ENCODE results near the gene ST6GALNAC3. TPM values are rescaled to one million over a fixed set of nuclear protein-coding genes. Genes with fewer than 3 reads are reported as not detected.

Gene ST6GALNAC3
- polyA plus RNA-seq, 2 donors: 0.27 to 0.29 TPM

DNA sequence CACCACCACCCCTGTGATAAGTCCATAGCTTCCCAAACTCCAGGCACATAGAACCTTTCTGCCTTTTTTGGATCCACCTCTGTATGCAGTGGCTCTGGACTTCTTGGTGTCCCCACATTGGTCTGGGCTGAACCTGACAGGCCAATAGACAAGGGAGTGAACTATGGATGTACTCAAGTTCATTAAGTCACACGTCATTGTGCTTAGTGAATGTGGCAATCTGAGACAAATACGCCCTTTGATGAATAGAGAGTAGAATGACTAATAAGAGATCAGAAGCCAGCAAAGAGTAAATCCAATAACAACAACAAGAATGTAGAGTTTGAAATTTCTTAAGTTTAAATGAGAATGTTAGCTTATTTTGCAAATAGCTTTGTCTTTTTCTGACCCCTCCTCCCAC is 114.8 kb downstream of the ST6GALNAC3 start:
- Histone ChIP-seq H3K4me1 (ENCODE audit: control insufficient read depth in 2 of 2, insufficient read depth in 2 of 2, low read length in 1 of 2) (no peaks in the 10 kb centered on the region), H3K36me3 (ENCODE audit: control insufficient read depth in 2 of 2, insufficient read depth in 2 of 2, low read length in 1 of 2) (no peaks in the 10 kb centered on the region), H3K4me3 (ENCODE audit: low read depth in 1 of 2, low read length in 2 of 2) (no peak overlapping the region), H3K27me3 (ENCODE audit: control insufficient read depth in 1 of 2, insufficient read depth in 2 of 2, low read length in 2 of 2) (no peaks in the 10 kb centered on the region), H3K9me3 (ENCODE audit: control insufficient read depth in 2 of 2, insufficient read depth in 1 of 2, low read depth in 1 of 2, low read length in 1 of 2) (no peaks in the 10 kb centered on the region), H3K27ac (ENCODE audit: low read depth in 2 of 2, low read length in 1 of 2) (no peak overlapping the region)
- WGBS, 2 donors: 62 to 66% methylated on average over 2 of the region's 2 CpGs

DNA sequence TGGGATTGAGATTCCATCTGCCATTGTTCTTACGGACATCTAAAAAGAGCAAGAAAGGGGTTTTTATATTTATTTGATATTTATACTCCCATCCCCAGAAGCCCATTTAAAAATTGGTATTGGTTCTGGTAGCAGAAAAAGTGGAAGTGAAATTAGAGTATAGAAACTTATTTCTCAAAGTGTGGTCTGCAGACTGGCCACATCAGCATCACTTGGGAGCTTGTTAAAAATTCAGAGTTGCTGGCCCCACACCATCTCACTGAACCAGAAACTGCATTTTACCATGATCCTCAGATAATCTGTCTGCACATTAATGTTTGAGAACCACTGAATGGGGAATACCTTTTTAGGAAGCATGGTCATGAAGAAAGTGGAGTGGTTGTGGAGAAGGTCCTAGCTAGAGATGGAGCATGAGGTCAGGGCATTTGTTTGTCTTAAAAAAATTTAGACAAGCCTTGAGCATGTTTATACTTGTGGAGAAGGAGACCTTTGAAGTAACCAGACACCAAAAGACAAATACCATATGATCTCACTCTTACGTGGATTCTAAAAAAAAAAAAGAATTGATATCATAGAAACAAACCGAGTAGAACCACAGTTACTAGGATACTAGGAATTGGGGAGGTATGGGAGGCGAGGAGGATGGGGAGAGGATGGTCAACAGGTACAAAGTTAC is 116.3 kb downstream of the ST6GALNAC3 start:
- no peak overlapping the region for H3K27ac ChIP-seq (ENCODE audit: low read depth in 2 of 2, low read length in 1 of 2)
- WGBS, 2 donors: 69 to 72% methylated on average over 4 of the region's 4 CpGs
- H3K36me3 ChIP-seq (ENCODE audit: control insufficient read depth in 2 of 2, insufficient read depth in 2 of 2, low read length in 1 of 2): no peaks in the 10 kb centered on the region
- H3K4me1 ChIP-seq (ENCODE audit: control insufficient read depth in 2 of 2, insufficient read depth in 2 of 2, low read length in 1 of 2): no peaks in the 10 kb centered on the region
- H3K9me3 ChIP-seq (ENCODE audit: control insufficient read depth in 2 of 2, insufficient read depth in 1 of 2, low read depth in 1 of 2, low read length in 1 of 2): no peaks in the 10 kb centered on the region
- no peak overlapping the region for H3K4me3 ChIP-seq (ENCODE audit: low read depth in 1 of 2, low read length in 2 of 2)
- no peaks in the 10 kb centered on the region for H3K27me3 ChIP-seq (ENCODE audit: control insufficient read depth in 1 of 2, insufficient read depth in 2 of 2, low read length in 2 of 2)

DNA sequence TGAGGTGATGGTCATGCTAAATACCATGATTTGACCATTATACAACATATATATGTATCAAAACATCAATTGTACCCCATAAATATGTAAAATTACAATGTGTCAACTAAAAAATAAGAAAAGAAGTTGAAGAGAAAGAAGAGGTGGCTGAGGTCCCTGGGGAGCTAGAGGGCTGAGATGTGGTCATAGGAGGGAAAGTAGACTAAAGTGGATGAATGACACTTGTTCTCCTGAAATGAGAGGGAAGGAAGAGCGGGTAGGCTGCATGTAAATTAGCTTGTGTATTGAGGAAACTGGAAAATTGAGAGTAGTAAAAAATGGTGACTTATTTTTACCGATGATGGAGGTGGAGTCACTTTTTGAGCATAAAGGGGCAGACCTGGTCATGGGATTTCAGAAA is 117.0 kb downstream of the ST6GALNAC3 start:
- WGBS, 2 donors: 89 to 91% methylated on average over 2 of the region's 2 CpGs
- H3K36me3 ChIP-seq (ENCODE audit: control insufficient read depth in 2 of 2, insufficient read depth in 2 of 2, low read length in 1 of 2): no peaks in the 10 kb centered on the region
- H3K9me3 ChIP-seq (ENCODE audit: control insufficient read depth in 2 of 2, insufficient read depth in 1 of 2, low read depth in 1 of 2, low read length in 1 of 2): no peaks in the 10 kb centered on the region
- no peak overlapping the region for H3K27ac ChIP-seq (ENCODE audit: low read depth in 2 of 2, low read length in 1 of 2)
- H3K27me3 ChIP-seq (ENCODE audit: control insufficient read depth in 1 of 2, insufficient read depth in 2 of 2, low read length in 2 of 2): no peaks in the 10 kb centered on the region
- no peak overlapping the region for H3K4me3 ChIP-seq (ENCODE audit: low read depth in 1 of 2, low read length in 2 of 2)
- no peaks in the 10 kb centered on the region for H3K4me1 ChIP-seq (ENCODE audit: control insufficient read depth in 2 of 2, insufficient read depth in 2 of 2, low read length in 1 of 2)

DNA sequence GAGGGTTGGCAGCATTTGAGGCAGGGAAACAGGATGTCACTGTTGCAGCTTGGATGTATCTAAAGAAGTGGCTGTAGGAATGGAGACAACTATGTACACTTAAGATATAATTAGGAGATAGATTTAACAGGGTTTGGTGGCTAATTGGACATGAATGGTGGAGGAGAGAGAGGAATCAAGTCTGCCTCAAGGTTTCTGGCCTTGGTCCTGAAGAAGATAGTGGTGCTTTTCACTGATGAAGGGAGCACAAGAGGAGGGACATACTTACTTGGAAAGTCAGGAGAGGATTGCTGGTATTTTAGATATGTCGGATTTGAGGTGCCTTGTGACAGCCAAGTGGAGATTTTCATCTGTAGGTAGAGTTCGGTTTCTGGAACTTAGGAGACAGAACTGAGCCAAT is 123.9 kb downstream of the ST6GALNAC3 start:
- H3K4me1 ChIP-seq (ENCODE audit: control insufficient read depth in 2 of 2, insufficient read depth in 2 of 2, low read length in 1 of 2): no peaks in the 10 kb centered on the region
- H3K27me3 ChIP-seq (ENCODE audit: control insufficient read depth in 1 of 2, insufficient read depth in 2 of 2, low read length in 2 of 2): no peaks in the 10 kb centered on the region
- H3K4me3 ChIP-seq (ENCODE audit: low read depth in 1 of 2, low read length in 2 of 2): no peak overlapping the region
- WGBS, 2 donors: 91 to 95% methylated on average over 2 of the region's 2 CpGs
- H3K9me3 ChIP-seq (ENCODE audit: control insufficient read depth in 2 of 2, insufficient read depth in 1 of 2, low read depth in 1 of 2, low read length in 1 of 2): no peaks in the 10 kb centered on the region
- no peaks in the 10 kb centered on the region for H3K36me3 ChIP-seq (ENCODE audit: control insufficient read depth in 2 of 2, insufficient read depth in 2 of 2, low read length in 1 of 2)
- H3K27ac ChIP-seq (ENCODE audit: low read depth in 2 of 2, low read length in 1 of 2): no peak overlapping the region

DNA sequence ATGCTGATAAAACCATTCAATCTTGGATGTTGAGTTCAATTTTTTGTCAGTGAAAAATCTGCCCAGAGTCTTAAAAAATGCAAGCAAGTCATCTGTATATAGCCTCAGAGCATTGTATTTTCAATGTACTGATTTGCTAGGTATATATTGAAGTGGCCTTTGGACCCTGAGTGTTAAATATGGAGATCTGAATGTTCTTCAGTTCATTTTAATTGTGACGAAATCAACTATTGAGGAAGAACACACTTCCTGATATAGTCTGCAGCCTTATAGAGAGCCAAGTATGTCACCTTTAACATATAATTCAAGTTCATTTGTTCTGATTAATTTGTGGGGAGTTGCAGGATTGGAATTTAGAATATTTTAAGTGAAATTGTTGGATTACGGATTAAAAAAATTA is 128.1 kb downstream of the ST6GALNAC3 start:
- no peaks in the 10 kb centered on the region for H3K4me1 ChIP-seq (ENCODE audit: control insufficient read depth in 2 of 2, insufficient read depth in 2 of 2, low read length in 1 of 2)
- 71 to 87% methylated on average over 2 of the region's 2 CpGs for WGBS, 2 donors
- H3K9me3 ChIP-seq (ENCODE audit: control insufficient read depth in 2 of 2, insufficient read depth in 1 of 2, low read depth in 1 of 2, low read length in 1 of 2): no peaks in the 10 kb centered on the region
- no peak overlapping the region for H3K4me3 ChIP-seq (ENCODE audit: low read depth in 1 of 2, low read length in 2 of 2)
- no peak overlapping the region for H3K27ac ChIP-seq (ENCODE audit: low read depth in 2 of 2, low read length in 1 of 2)
- H3K27me3 ChIP-seq (ENCODE audit: control insufficient read depth in 1 of 2, insufficient read depth in 2 of 2, low read length in 2 of 2): no peaks in the 10 kb centered on the region
- H3K36me3 ChIP-seq (ENCODE audit: control insufficient read depth in 2 of 2, insufficient read depth in 2 of 2, low read length in 1 of 2): no peaks in the 10 kb centered on the region

DNA sequence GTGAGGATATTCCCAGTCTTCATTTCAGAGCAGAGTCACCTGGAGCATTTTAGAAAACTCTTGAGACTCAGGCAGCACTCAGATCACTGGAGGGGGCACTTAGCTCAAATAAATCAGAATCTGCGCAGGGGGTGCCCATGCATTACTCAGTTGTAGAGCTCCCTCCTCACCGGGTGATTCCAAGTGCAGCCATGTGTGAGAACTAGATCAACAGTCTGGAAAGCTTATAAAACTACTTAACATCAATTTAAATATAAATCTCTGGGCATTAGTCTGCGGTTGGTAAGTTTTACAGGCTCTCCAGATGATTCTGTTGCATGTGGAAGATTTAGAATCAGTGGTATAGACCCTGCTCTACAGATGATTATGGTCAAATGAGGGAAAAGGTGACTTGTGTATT is 128.6 kb downstream of the ST6GALNAC3 start:
- no peaks in the 10 kb centered on the region for H3K4me1 ChIP-seq (ENCODE audit: control insufficient read depth in 2 of 2, insufficient read depth in 2 of 2, low read length in 1 of 2)
- no peaks in the 10 kb centered on the region for H3K27me3 ChIP-seq (ENCODE audit: control insufficient read depth in 1 of 2, insufficient read depth in 2 of 2, low read length in 2 of 2)
- H3K36me3 ChIP-seq (ENCODE audit: control insufficient read depth in 2 of 2, insufficient read depth in 2 of 2, low read length in 1 of 2): no peaks in the 10 kb centered on the region
- H3K9me3 ChIP-seq (ENCODE audit: control insufficient read depth in 2 of 2, insufficient read depth in 1 of 2, low read depth in 1 of 2, low read length in 1 of 2): no peaks in the 10 kb centered on the region
- H3K4me3 ChIP-seq (ENCODE audit: low read depth in 1 of 2, low read length in 2 of 2): no peak overlapping the region
- 86 to 91% methylated on average over 3 of the region's 3 CpGs for WGBS, 2 donors
- H3K27ac ChIP-seq (ENCODE audit: low read depth in 2 of 2, low read length in 1 of 2): no peak overlapping the region

DNA sequence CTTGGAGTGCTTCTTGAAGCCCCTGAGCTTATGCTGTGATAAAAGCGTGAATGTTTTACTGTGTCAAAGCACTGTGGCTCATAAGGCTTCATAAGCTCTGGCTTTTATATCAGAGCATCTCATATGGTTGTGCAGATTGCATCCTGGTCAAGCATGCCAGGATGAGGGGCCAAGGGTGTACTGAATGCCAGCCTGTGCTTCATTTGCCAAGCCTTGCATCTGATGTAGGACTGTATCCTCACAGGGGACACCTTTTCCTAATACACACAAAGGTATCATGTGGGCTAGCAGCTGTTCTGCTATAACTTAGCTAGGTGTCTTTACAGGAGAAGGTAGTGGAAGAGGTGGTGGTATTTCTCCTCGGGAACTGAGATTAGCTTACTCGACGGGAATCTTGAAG is 134.7 kb downstream of the ST6GALNAC3 start:
- Histone ChIP-seq H3K4me3 (ENCODE audit: low read depth in 1 of 2, low read length in 2 of 2) (no peak overlapping the region), H3K27me3 (ENCODE audit: control insufficient read depth in 1 of 2, insufficient read depth in 2 of 2, low read length in 2 of 2) (no peaks in the 10 kb centered on the region), H3K4me1 (ENCODE audit: control insufficient read depth in 2 of 2, insufficient read depth in 2 of 2, low read length in 1 of 2) (no peaks in the 10 kb centered on the region), H3K27ac (ENCODE audit: low read depth in 2 of 2, low read length in 1 of 2) (no peak overlapping the region), H3K9me3 (ENCODE audit: control insufficient read depth in 2 of 2, insufficient read depth in 1 of 2, low read depth in 1 of 2, low read length in 1 of 2) (no peaks in the 10 kb centered on the region), H3K36me3 (ENCODE audit: control insufficient read depth in 2 of 2, insufficient read depth in 2 of 2, low read length in 1 of 2) (no peaks in the 10 kb centered on the region)
- 92 to 93% methylated on average over 4 of the region's 4 CpGs for WGBS, 2 donors

DNA sequence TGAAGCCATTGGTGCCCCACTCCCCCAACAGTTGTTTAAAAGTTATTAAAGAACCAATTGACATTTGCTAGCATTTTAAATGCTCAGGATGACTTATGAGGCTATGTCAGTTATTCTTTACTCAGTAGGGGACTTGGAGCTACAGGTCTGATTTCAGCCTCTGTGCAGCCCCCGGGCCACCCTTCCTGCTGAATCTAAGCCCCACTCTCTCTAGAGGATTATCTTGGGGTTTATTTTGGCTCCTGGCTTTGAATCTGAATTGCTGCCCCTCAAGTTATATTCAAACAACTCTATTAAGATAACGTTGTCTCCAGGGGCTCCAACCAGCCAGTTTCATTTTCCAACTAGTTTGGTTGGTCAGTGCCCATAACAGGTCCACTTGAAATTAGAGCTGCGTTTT is 135.1 kb downstream of the ST6GALNAC3 start:
- no peaks in the 10 kb centered on the region for H3K27me3 ChIP-seq (ENCODE audit: control insufficient read depth in 1 of 2, insufficient read depth in 2 of 2, low read length in 2 of 2)
- H3K9me3 ChIP-seq (ENCODE audit: control insufficient read depth in 2 of 2, insufficient read depth in 1 of 2, low read depth in 1 of 2, low read length in 1 of 2): no peaks in the 10 kb centered on the region
- 65 to 67% methylated on average over 3 of the region's 3 CpGs for WGBS, 2 donors
- no peaks in the 10 kb centered on the region for H3K36me3 ChIP-seq (ENCODE audit: control insufficient read depth in 2 of 2, insufficient read depth in 2 of 2, low read length in 1 of 2)
- no peaks in the 10 kb centered on the region for H3K4me1 ChIP-seq (ENCODE audit: control insufficient read depth in 2 of 2, insufficient read depth in 2 of 2, low read length in 1 of 2)
- H3K27ac ChIP-seq (ENCODE audit: low read depth in 2 of 2, low read length in 1 of 2): no peak overlapping the region
- H3K4me3 ChIP-seq (ENCODE audit: low read depth in 1 of 2, low read length in 2 of 2): no peak overlapping the region

DNA sequence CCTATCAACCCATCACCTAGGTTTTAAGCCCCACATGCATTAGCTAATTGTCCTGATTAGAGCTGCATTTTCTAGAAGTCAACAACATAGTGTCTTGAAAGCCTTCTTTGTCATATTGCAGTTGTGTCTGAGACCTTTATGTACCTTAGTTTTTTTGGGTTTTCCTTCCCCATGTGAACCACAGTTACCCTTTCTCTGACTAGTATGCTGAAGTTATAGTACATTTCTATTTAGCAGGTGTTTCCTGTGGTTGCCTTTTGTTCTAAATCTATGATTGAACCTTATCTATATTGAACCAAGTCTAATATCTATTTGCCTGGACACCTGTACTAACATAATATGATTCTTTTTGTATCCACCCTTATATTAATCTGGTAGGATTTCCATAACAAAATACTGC is 135.6 kb downstream of the ST6GALNAC3 start:
- no peaks in the 10 kb centered on the region for H3K4me1 ChIP-seq (ENCODE audit: control insufficient read depth in 2 of 2, insufficient read depth in 2 of 2, low read length in 1 of 2)

DNA sequence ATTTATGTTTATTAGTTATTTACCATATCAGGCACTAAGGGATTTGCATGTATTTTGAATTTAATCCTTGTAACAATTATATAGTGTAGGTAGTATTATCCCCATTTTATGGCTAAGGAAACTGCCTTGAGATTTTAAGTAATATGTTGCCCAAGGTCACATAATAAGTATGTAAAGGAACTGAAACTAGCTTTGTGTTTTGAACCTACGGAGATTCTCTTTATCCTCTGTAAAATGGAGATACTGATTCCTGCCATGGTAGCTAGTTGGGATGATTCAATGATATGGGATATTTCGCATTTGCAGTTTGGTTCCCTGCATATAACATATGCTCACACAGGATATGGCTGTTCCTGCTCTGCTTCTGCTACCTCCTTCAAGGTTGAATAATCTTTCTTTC is 144.3 kb downstream of the ST6GALNAC3 start:
- no peak overlapping the region for H3K27ac ChIP-seq (ENCODE audit: low read depth in 2 of 2, low read length in 1 of 2)
- H3K36me3 ChIP-seq (ENCODE audit: control insufficient read depth in 2 of 2, insufficient read depth in 2 of 2, low read length in 1 of 2): no peaks in the 10 kb centered on the region
- no peaks in the 10 kb centered on the region for H3K4me1 ChIP-seq (ENCODE audit: control insufficient read depth in 2 of 2, insufficient read depth in 2 of 2, low read length in 1 of 2)
- 83 to 84% methylated on average over 2 of the region's 2 CpGs for WGBS, 2 donors
- H3K9me3 ChIP-seq (ENCODE audit: control insufficient read depth in 2 of 2, insufficient read depth in 1 of 2, low read depth in 1 of 2, low read length in 1 of 2): no peaks in the 10 kb centered on the region
- no peaks in the 10 kb centered on the region for H3K27me3 ChIP-seq (ENCODE audit: control insufficient read depth in 1 of 2, insufficient read depth in 2 of 2, low read length in 2 of 2)
- H3K4me3 ChIP-seq (ENCODE audit: low read depth in 1 of 2, low read length in 2 of 2): no peak overlapping the region

More for the DNA sequence above, 135.6 kb downstream of the ST6GALNAC3 start:
- H3K9me3 ChIP-seq (ENCODE audit: control insufficient read depth in 2 of 2, insufficient read depth in 1 of 2, low read depth in 1 of 2, low read length in 1 of 2): no peaks in the 10 kb centered on the region
- no peak overlapping the region for H3K4me3 ChIP-seq (ENCODE audit: low read depth in 1 of 2, low read length in 2 of 2)
- H3K36me3 ChIP-seq (ENCODE audit: control insufficient read depth in 2 of 2, insufficient read depth in 2 of 2, low read length in 1 of 2): no peaks in the 10 kb centered on the region
- no peaks in the 10 kb centered on the region for H3K27me3 ChIP-seq (ENCODE audit: control insufficient read depth in 1 of 2, insufficient read depth in 2 of 2, low read length in 2 of 2)
- no peak overlapping the region for H3K27ac ChIP-seq (ENCODE audit: low read depth in 2 of 2, low read length in 1 of 2)

Measured in esophagus (tissue), 2 donors.